B cell (primary cell): ENCODE data around the gene EDC4. TPM values are rescaled to one million over a fixed set of nuclear protein-coding genes. Genes with fewer than 3 reads are reported as not detected.

Experiments
- ATAC-seq: fragments of 200-7000 bp; cut with Tn5 transposase; one replicate; pipeline ENCODE4 v1.10.0; 2021; ENCODE audit warnings: low read depth, mild to moderate bottlenecking, moderate number of reproducible peaks, moderate library complexity
- CTCF ChIA-PET: fragments of 350-600 bp; sonication (Branson Sonifier 250); formaldehyde crosslinking; loops from one replicate; lab custom pipeline; 2021; ENCODE audit warnings: antibody characterized with exemption, inconsistent platforms; lab: Charles Lee
- POLR2A ChIA-PET: fragments of 350-600 bp; sonication (Branson Sonifier 250); formaldehyde crosslinking; loops from one replicate; lab custom pipeline; 2021; ENCODE audit warnings: antibody characterized with exemption; lab: Charles Lee
- DNase-seq: peaks from one replicate; pipeline ENCODE4 v3.0.0; 2013
- H2AFZ ChIP-seq: 2 replicates; pipeline ENCODE4 v1.6.1; 2012; ENCODE audit warnings: mild to moderate bottlenecking, low read depth, low read length; ENCODE audit not compliant: insufficient read depth, poor library complexity, severe bottlenecking
- H3K27ac ChIP-seq, 2 donors: 1 replicate in 1 of 2; 2 replicates in 1 of 2; pipeline ENCODE4 v1.5.1; 2012 to 2013; ENCODE audit warnings: low read length in 2 of 2, mild to moderate bottlenecking in 2 of 2, moderate library complexity in 1 of 2
- H3K27me3 ChIP-seq, 4 experiments: fragments of 200-600 bp in 1 of 4; sonication (generic) in 1 of 4; replicated peaks in 1 of 4; 1 replicate in 2 of 4; 2 replicates in 2 of 4; pipeline versions ENCODE4 v1.6.1 to v1.7.0; 2013 to 2016; ENCODE audit warnings: low read length in 3 of 4, mild to moderate bottlenecking in 2 of 4, mixed read lengths in 1 of 4, moderate library complexity in 1 of 4; ENCODE audit not compliant: insufficient read depth in 4 of 4, control insufficient read depth in 3 of 4; ENCODE audit errors: control extremely low read depth in 1 of 4
- H3K36me3 ChIP-seq, 2 experiments: replicated peaks in 1 of 2; 1 replicate in 1 of 2; 2 replicates in 1 of 2; pipeline versions ENCODE4 v1.6.1 to v1.7.1; 2013; ENCODE audit warnings: low read length in 1 of 2; ENCODE audit not compliant: insufficient read depth in 2 of 2, control insufficient read depth in 1 of 2; ENCODE audit errors: control extremely low read depth in 1 of 2, extremely low read depth in 1 of 2
- H3K4me1 ChIP-seq, 2 donors: fragments of 200-600 bp in 1 of 2; sonication (generic) in 1 of 2; 1 replicate in 1 of 2; 2 replicates in 1 of 2; pipeline versions ENCODE4 v1.5.1 to v1.6.1; 2013 to 2017; ENCODE audit warnings: low read length in 2 of 2; ENCODE audit not compliant: control insufficient read depth in 2 of 2, insufficient read depth in 2 of 2
- H3K4me2 ChIP-seq: replicated peaks from 2 replicates; pipeline ENCODE3; 2012; ENCODE audit warnings: mild to moderate bottlenecking, low read depth, low read length; ENCODE audit not compliant: poor library complexity, severe bottlenecking
- H3K4me3 ChIP-seq, 5 experiments: fragments of 200-600 bp in 1 of 5; sonication (generic) in 1 of 5; 1 replicate in 3 of 5; 2 replicates in 2 of 5; pipeline versions ENCODE4 v1.5.1 to v1.7.0; 2011 to 2016; ENCODE audit warnings: low read length in 4 of 5, mild to moderate bottlenecking in 4 of 5, low read depth in 2 of 5, control low read depth in 1 of 5, moderate library complexity in 1 of 5; ENCODE audit not compliant: insufficient read depth in 1 of 5; ENCODE audit errors: control extremely low read depth in 1 of 5, extremely low read depth in 1 of 5
- H3K79me2 ChIP-seq: fragments of 200-600 bp; sonication (generic); one replicate; pipeline ENCODE4 v1.6.0; 2016; ENCODE audit warnings: low read length; ENCODE audit not compliant: control insufficient read depth, insufficient read depth
- H3K9ac ChIP-seq: fragments of 200-600 bp; sonication (generic); 2 replicates; pipeline ENCODE4 v1.6.1; 2017; ENCODE audit warnings: mild to moderate bottlenecking, low read length, moderate library complexity
- H3K9me3 ChIP-seq, 3 donors: one replicate each; pipeline versions ENCODE4 v1.6.1 to v1.7.1; 2013; ENCODE audit warnings: low read length in 2 of 3; ENCODE audit not compliant: control insufficient read depth in 2 of 3, insufficient read depth in 1 of 3; ENCODE audit errors: control extremely low read depth in 1 of 3
- H4K20me1 ChIP-seq: 2 replicates; pipeline ENCODE4 v1.6.0; 2012; ENCODE audit warnings: mild to moderate bottlenecking, low read length; ENCODE audit not compliant: insufficient read depth, control insufficient read depth, poor library complexity, severe bottlenecking
- H3K27ac Mint-ChIP-seq: one replicate; pipeline ENCODE4 v1.8.0; 2021; ENCODE audit warnings: mixed read lengths
- H3K27me3 Mint-ChIP-seq: one replicate; pipeline ENCODE4 v1.8.0; 2021; ENCODE audit warnings: mixed read lengths
- H3K4me1 Mint-ChIP-seq: one replicate; pipeline ENCODE4 v1.8.0; 2021; ENCODE audit warnings: mixed read lengths
- H3K4me3 Mint-ChIP-seq: one replicate; pipeline ENCODE4 v1.8.0; 2021; ENCODE audit warnings: mixed read lengths
- H3K9me3 Mint-ChIP-seq: one replicate; pipeline ENCODE4 v1.8.0; 2022; ENCODE audit warnings: mixed read lengths; ENCODE audit not compliant: insufficient read depth
- CTCF ChIP-seq: fragments of 200-600 bp; IDR thresholded peaks from one replicate; pipeline ENCODE4 v1.8.0; 2022; ENCODE audit warnings: antibody characterized with exemption, mild to moderate bottlenecking
- EZH2 ChIP-seq: IDR thresholded peaks from 2 replicates; pipeline ENCODE4 v1.6.1; 2012; ENCODE audit warnings: borderline replicate concordance, low read depth, mild to moderate bottlenecking, moderate library complexity, low read length; ENCODE audit not compliant: insufficient read depth, poor library complexity, severe bottlenecking
- WGBS: methylation state at CpG from one replicate; pipeline ENCODE4 v1.1.5; 2013; ENCODE audit warnings: missing lambda C conversion rate; ENCODE audit not compliant: insufficient coverage; 5-methylcytosine and 5-hydroxymethylcytosine counted together
- intact Hi-C: fragments of 100-400 bp; cut with micrococcal nuclease; formaldehyde crosslinking; loops from one replicate; pipeline ENCODE4 v1.10.0; 2022
- polyA plus RNA-seq: library from polyadenylated mRNA; depleted of rRNA; stranded (reverse); fragments of >200 nt; gene quantifications from 2 replicates; pipeline ENCODE4 v1.2.3, GENCODE V29; 2012
- total RNA-seq, 2 donors: library from RNA; stranded (reverse); fragments of 120-200 nt in 1 of 2; gene quantifications; 1 replicate in 1 of 2; 2 replicates in 1 of 2; pipeline versions ENCODE4 v1.2.3 to v1.2.4, GENCODE V29; 2013 to 2022

Gene EDC4
- total and polyA plus RNA-seq, 2 donors (not counting 1 experiment from before 2014, with no cell fraction given): 84.5 to 95.1 TPM

- ATAC-seq: no peak
- POLR2A ChIA-PET: interaction anchor here (0.6 to 0.9 kb wide), 3 partner anchors 37 to 62 kb away, joined by 3 to 4 read pairs (median 4); no protein-coding TSS in a partner anchor
- H3K9me3 Mint-ChIP-seq: no peaks in the 10 kb centered on the region
Observed at GRCh38 chr16:67873435-67874370, 851 bp downstream of the EDC4 start.

More at GRCh38 chr16:67873435-67874370, 851 bp downstream of the EDC4 start:
- H2AFZ ChIP-seq: peak overlapping the region; percentile 97
- H3K27me3 ChIP-seq: no peaks in the 10 kb centered on the region
- Mint-ChIP-seq H3K4me1 (peaks cover 37% of the 10 kb centered on the region), H3K27me3 (no peaks in the 10 kb centered on the region), H3K4me3 (peak overlapping the region; percentile 91), H3K27ac (peak overlapping the region; percentile 90)
- H3K9ac ChIP-seq: peak overlapping the region; percentile 87
- intact Hi-C loops: loop anchor here (1.0 to 5.0 kb wide), 4 partner anchors 31 to 67 kb away; partner anchors contain the start of genes RANBP10, THAP11 and TSNAXIP1
- H3K79me2 ChIP-seq: peaks cover 37% of the 10 kb centered on the region
- H3K9me3 ChIP-seq: no peaks in the 10 kb centered on the region
- CTCF ChIA-PET: interaction anchor here (0.7 to 2.3 kb wide), 8 partner anchors 8 to 355 kb away, joined by 3 to 17 read pairs (median 3); partner anchors contain the start of genes NRN1L and NUTF2
- peaks cover 23 to 25% of the 10 kb centered on the region in 2 donors for H3K4me1 ChIP-seq
- H3K4me3 ChIP-seq: peak overlapping the region; percentile 59 to 98 (median 88)
- peaks cover 0 to 40% of the 10 kb centered on the region in 2 experiments for H3K36me3 ChIP-seq
- H3K27ac ChIP-seq: peak overlapping the region; percentile 74 to 81
- peaks cover 33% of the 10 kb centered on the region for H4K20me1 ChIP-seq
- no peak for TF ChIP-seq CTCF
- no peak for TF ChIP-seq EZH2
- peak overlapping the region; percentile 98 for H3K4me2 ChIP-seq
- 12% methylated on average over 21 of the region's 23 CpGs for WGBS
- no peak for DNase-seq
